Measurements from ENCODE around the gene MORN1. TPM values are rescaled to one million over a fixed set of nuclear protein-coding genes. Genes with fewer than 3 reads are reported as not detected.

MORN1 gene
- total RNA-seq, 1 experiment from 2014 or later: 23.2 TPM

GRCh38 chr1:2435091-2435490, 43.7 kb upstream of the MORN1 start:
- no peak for TF ChIP-seq CTCF (IDR thresholded peaks at IDR 0.05; ENCODE audit: unreplicated experiment)

GRCh38 chr1:2433936-2434655, 42.7 kb upstream of the MORN1 start:
- no peaks in the 10 kb centered on the region for H3K4me1 Mint-ChIP-seq (ENCODE audit: low read depth, unreplicated experiment)
- peaks cover 31% of the 10 kb centered on the region for H3K27me3 Mint-ChIP-seq (ENCODE audit: unreplicated experiment)
- intact Hi-C loops (cut with micrococcal nuclease; ENCODE audit: unreplicated experiment): no loop called here
- DNase-seq: no peak
- H3K4me3 Mint-ChIP-seq (ENCODE audit: low read depth, unreplicated experiment): no peak overlapping the region
- no peak overlapping the region for H3K27ac Mint-ChIP-seq (ENCODE audit: unreplicated experiment)
- H3K9me3 Mint-ChIP-seq (ENCODE audit: low read depth, unreplicated experiment): no peaks in the 10 kb centered on the region
- CTCF ChIA-PET: no interaction called here
- BruUV-seq (replicated peaks): no TSS peak
- TF ChIP-seq CTCF (IDR thresholded peaks at IDR 0.05; ENCODE audit: unreplicated experiment): no peak
- no peaks in the 10 kb centered on the region for H3K36me3 Mint-ChIP-seq (ENCODE audit: insufficient read depth, unreplicated experiment)

More at GRCh38 chr1:2435091-2435490, 43.7 kb upstream of the MORN1 start:
- no peaks in the 10 kb centered on the region for H3K9me3 Mint-ChIP-seq (ENCODE audit: low read depth, unreplicated experiment)
- DNase-seq: no peak
- H3K27me3 Mint-ChIP-seq (ENCODE audit: unreplicated experiment): peaks cover 31% of the 10 kb centered on the region
- no TSS peak for BruUV-seq (replicated peaks)
- no peaks in the 10 kb centered on the region for H3K36me3 Mint-ChIP-seq (ENCODE audit: insufficient read depth, unreplicated experiment)
- H3K4me1 Mint-ChIP-seq (ENCODE audit: low read depth, unreplicated experiment): no peaks in the 10 kb centered on the region
- intact Hi-C loops (cut with micrococcal nuclease; ENCODE audit: unreplicated experiment): no loop called here
- CTCF ChIA-PET: no interaction called here
- H3K27ac Mint-ChIP-seq (ENCODE audit: unreplicated experiment): no peak overlapping the region
- H3K4me3 Mint-ChIP-seq (ENCODE audit: low read depth, unreplicated experiment): no peak overlapping the region

- H3K36me3 Mint-ChIP-seq (ENCODE audit: insufficient read depth, unreplicated experiment): no peaks in the 10 kb centered on the region
- intact Hi-C loops (cut with micrococcal nuclease; ENCODE audit: unreplicated experiment): no loop called here
- H3K4me1 Mint-ChIP-seq (ENCODE audit: low read depth, unreplicated experiment): no peaks in the 10 kb centered on the region
- no peak for DNase-seq
- no peak overlapping the region for H3K4me3 Mint-ChIP-seq (ENCODE audit: low read depth, unreplicated experiment)
- H3K9me3 Mint-ChIP-seq (ENCODE audit: low read depth, unreplicated experiment): no peaks in the 10 kb centered on the region
- CTCF ChIA-PET: no interaction called here
- no TSS peak for BruUV-seq (replicated peaks)
- H3K27ac Mint-ChIP-seq (ENCODE audit: unreplicated experiment): no peak overlapping the region
- peaks cover 26% of the 10 kb centered on the region for H3K27me3 Mint-ChIP-seq (ENCODE audit: unreplicated experiment)
- no peak for TF ChIP-seq CTCF (IDR thresholded peaks at IDR 0.05; ENCODE audit: unreplicated experiment)
These were observed 41.8 kb upstream of the MORN1 start for GRCh38 chr1:2433196-2433595.

- BruUV-seq (replicated peaks): no TSS peak
- no peaks in the 10 kb centered on the region for H3K36me3 Mint-ChIP-seq (ENCODE audit: insufficient read depth, unreplicated experiment)
- H3K27me3 Mint-ChIP-seq (ENCODE audit: unreplicated experiment): peaks cover 19% of the 10 kb centered on the region
- TF ChIP-seq CTCF (IDR thresholded peaks at IDR 0.05; ENCODE audit: unreplicated experiment): no peak
- no peaks in the 10 kb centered on the region for H3K9me3 Mint-ChIP-seq (ENCODE audit: low read depth, unreplicated experiment)
- H3K27ac Mint-ChIP-seq (ENCODE audit: unreplicated experiment): no peak overlapping the region
- CTCF ChIA-PET: no interaction called here
- no peaks in the 10 kb centered on the region for H3K4me1 Mint-ChIP-seq (ENCODE audit: low read depth, unreplicated experiment)
- DNase-seq: no peak
- intact Hi-C loops (cut with micrococcal nuclease; ENCODE audit: unreplicated experiment): no loop called here
- H3K4me3 Mint-ChIP-seq (ENCODE audit: low read depth, unreplicated experiment): no peak overlapping the region
These were observed 41.1 kb upstream of the MORN1 start for GRCh38 chr1:2432441-2432844.

Data from Calu3 (cell line).